K562 (cell line): ENCODE data around the gene CDKN2B.

ENCODE experiments used
- BACH1 ChIP-seq: fragments of 200-800 bp; sonication (Bioruptor generic); IDR thresholded peaks from 2 replicates; pipeline ENCODE4 v1.6.1; 2016; ENCODE audit warnings: missing genetic modification characterization, missing compliant biosample characterization
- EP300 ChIP-seq: IDR thresholded peaks from 2 replicates; pipeline ENCODE4 v1.6.1; 2012; ENCODE audit warnings: low read length, improper control_type of control experiment
- EZH2 ChIP-seq: IDR thresholded peaks from 2 replicates; pipeline ENCODE4 v1.6.1; 2012; ENCODE audit warnings: low read depth, mild to moderate bottlenecking, inconsistent platforms, low read length, borderline replicate concordance
- HDAC8 ChIP-seq: fragments of 450-650 bp; IDR thresholded peaks from 2 replicates; pipeline ENCODE4 v1.6.1; 2016; ENCODE audit warnings: mild to moderate bottlenecking, missing genetic modification characterization, moderate library complexity, missing compliant biosample characterization
- NR4A1 ChIP-seq, 2 experiments: fragments of 250-450 bp in 1 of 2; fragments of 450-650 bp in 1 of 2; sonication (Bioruptor Pico) in 1 of 2; IDR thresholded peaks; 2 replicates each; pipeline versions ENCODE4 v1.4.0 to v1.6.1; 2016 to 2020; ENCODE audit warnings: mild to moderate bottlenecking in 2 of 2, missing compliant biosample characterization in 1 of 2, missing genetic modification characterization in 1 of 2, moderate library complexity in 1 of 2
- SNAPC5 ChIP-seq: fragments of 250-450 bp; sonication (Bioruptor Pico); IDR thresholded peaks from 2 replicates; pipeline ENCODE4 v1.8.0; 2021; ENCODE audit warnings: moderate library complexity, mild to moderate bottlenecking, inconsistent platforms
- TF ChIP-seq, protein P1 (sequence below): IDR thresholded peaks from 2 replicates; pipeline ENCODE4 v1.6.1; 2016; ENCODE audit warnings: missing genetic modification characterization, missing compliant biosample characterization
- TF ChIP-seq, protein P2 (sequence below), 3 experiments: IDR thresholded peaks in 2 of 3; conservative IDR thresholded peaks in 1 of 3; 2 replicates each; pipeline ENCODE4 v1.5.1; 2011 to 2012; ENCODE audit warnings: low read length in 3 of 3, mild to moderate bottlenecking in 3 of 3, control low read depth in 2 of 3, improper control_type of control experiment in 1 of 3, inconsistent platforms in 1 of 3, low read depth in 1 of 3, mixed read lengths in 1 of 3, moderate library complexity in 1 of 3; ENCODE audit not compliant: insufficient read depth in 2 of 3
- TF ChIP-seq, protein P3 (sequence below): sonication (generic); formaldehyde crosslinking; IDR thresholded peaks from 2 replicates; pipeline ENCODE4 v1.8.1; 2023; ENCODE audit warnings: mild to moderate bottlenecking, missing genetic modification reagents

GRCh38 chr9:22047596-22047995 is 38.5 kb upstream of the CDKN2B start:
- TF ChIP-seq HDAC8 (tag) (no peak), NR4A1 (CRISPR knock-in tag; IDR thresholded peaks at IDR 0.05) (no peak), NR4A1 (tag; IDR thresholded peaks at IDR 0.05) (no peak), EZH2 (no peak), EP300 (no peak), BACH1 (tag) (no peak), SNAPC5 (no peak)
- TF ChIP-seq, protein P1, sequence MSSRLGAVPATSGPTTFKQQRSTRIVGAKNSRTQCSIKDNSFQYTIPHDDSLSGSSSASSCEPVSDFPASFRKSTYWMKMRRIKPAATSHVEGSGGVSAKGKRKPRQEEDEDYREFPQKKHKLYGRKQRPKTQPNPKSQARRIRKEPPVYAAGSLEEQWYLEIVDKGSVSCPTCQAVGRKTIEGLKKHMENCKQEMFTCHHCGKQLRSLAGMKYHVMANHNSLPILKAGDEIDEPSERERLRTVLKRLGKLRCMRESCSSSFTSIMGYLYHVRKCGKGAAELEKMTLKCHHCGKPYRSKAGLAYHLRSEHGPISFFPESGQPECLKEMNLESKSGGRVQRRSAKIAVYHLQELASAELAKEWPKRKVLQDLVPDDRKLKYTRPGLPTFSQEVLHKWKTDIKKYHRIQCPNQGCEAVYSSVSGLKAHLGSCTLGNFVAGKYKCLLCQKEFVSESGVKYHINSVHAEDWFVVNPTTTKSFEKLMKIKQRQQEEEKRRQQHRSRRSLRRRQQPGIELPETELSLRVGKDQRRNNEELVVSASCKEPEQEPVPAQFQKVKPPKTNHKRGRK = no peak
- TF ChIP-seq, protein P2, sequence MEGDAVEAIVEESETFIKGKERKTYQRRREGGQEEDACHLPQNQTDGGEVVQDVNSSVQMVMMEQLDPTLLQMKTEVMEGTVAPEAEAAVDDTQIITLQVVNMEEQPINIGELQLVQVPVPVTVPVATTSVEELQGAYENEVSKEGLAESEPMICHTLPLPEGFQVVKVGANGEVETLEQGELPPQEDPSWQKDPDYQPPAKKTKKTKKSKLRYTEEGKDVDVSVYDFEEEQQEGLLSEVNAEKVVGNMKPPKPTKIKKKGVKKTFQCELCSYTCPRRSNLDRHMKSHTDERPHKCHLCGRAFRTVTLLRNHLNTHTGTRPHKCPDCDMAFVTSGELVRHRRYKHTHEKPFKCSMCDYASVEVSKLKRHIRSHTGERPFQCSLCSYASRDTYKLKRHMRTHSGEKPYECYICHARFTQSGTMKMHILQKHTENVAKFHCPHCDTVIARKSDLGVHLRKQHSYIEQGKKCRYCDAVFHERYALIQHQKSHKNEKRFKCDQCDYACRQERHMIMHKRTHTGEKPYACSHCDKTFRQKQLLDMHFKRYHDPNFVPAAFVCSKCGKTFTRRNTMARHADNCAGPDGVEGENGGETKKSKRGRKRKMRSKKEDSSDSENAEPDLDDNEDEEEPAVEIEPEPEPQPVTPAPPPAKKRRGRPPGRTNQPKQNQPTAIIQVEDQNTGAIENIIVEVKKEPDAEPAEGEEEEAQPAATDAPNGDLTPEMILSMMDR (IDR thresholded peaks at IDR 0.05 in 2 of 3, conservative IDR thresholded peaks at IDR 0.05 in 1 of 3; ENCODE audit: insufficient read depth in 2 of 3, low read depth in 1 of 3, low read length in 3 of 3) = no peak
- TF ChIP-seq, protein P3, sequence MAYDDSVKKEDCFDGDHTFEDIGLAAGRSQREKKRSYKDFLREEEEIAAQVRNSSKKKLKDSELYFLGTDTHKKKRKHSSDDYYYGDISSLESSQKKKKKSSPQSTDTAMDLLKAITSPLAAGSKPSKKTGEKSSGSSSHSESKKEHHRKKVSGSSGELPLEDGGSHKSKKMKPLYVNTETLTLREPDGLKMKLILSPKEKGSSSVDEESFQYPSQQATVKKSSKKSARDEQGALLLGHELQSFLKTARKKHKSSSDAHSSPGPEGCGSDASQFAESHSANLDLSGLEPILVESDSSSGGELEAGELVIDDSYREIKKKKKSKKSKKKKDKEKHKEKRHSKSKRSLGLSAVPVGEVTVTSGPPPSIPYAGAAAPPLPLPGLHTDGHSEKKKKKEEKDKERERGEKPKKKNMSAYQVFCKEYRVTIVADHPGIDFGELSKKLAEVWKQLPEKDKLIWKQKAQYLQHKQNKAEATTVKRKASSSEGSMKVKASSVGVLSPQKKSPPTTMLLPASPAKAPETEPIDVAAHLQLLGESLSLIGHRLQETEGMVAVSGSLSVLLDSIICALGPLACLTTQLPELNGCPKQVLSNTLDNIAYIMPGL (CRISPR knock-in tag) = no peak
